Upper lobe of left lung (tissue), 6 donors: ENCODE measurements around the gene SIL1. TPM values are rescaled to one million over a fixed set of nuclear protein-coding genes. Genes with fewer than 3 reads are reported as not detected.
"Not testable (repeated sequence)": the region's sequence is repeated elsewhere in the genome, so short reads cannot be mapped to it uniquely, and the experiment has no call there.

Experiments
- ATAC-seq, 2 donors: fragments of 200-7000 bp; cut with Tn5 transposase; one replicate each; pipeline ENCODE4 v1.9.1; 2022; ENCODE audit warnings: mild to moderate bottlenecking in 2 of 2, moderate library complexity in 2 of 2; ENCODE audit not compliant: low FRiP score in 2 of 2
- DNase-seq, 2 donors: peaks; one replicate each; pipeline ENCODE4 v3.0.0-alpha.2; 2019 to 2020
- H3K27ac ChIP-seq, 4 donors: fragments of 200-600 bp; sonication (generic); one replicate each; pipeline ENCODE4 v1.5.1; 2016 to 2019
- H3K27me3 ChIP-seq, 4 donors: fragments of 200-600 bp; sonication (generic); one replicate each; pipeline ENCODE4 v1.5.1; 2017 to 2019
- H3K36me3 ChIP-seq, 4 donors: fragments of 200-600 bp; sonication (generic); one replicate each; pipeline ENCODE4 v1.5.1; 2016 to 2019
- H3K4me1 ChIP-seq, 4 donors: fragments of 200-600 bp; sonication (generic); one replicate each; pipeline ENCODE4 v1.5.1; 2018 to 2019
- H3K4me3 ChIP-seq, 4 donors: fragments of 200-600 bp; sonication (generic); one replicate each; pipeline ENCODE4 v1.5.1; 2017 to 2019; ENCODE audit warnings: mild to moderate bottlenecking in 2 of 4, moderate library complexity in 1 of 4
- H3K9me3 ChIP-seq, 4 donors: fragments of 200-600 bp; sonication (generic); one replicate each; pipeline ENCODE4 v1.5.1; 2018 to 2019
- EP300 ChIP-seq, 4 donors: sonication (generic); formaldehyde crosslinking; IDR thresholded peaks; one replicate each; pipeline ENCODE4 v1.5.1; 2017; ENCODE audit warnings: antibody characterized with exemption in 4 of 4, control low read depth in 2 of 4
- POLR2A ChIP-seq, 4 donors: fragments of 450-650 bp; IDR thresholded peaks; one replicate each; pipeline ENCODE4 v1.5.1; 2016 to 2017; ENCODE audit warnings: antibody characterized with exemption in 4 of 4, mild to moderate bottlenecking in 2 of 4
- POLR2AphosphoS5 ChIP-seq, 2 donors: sonication (generic); formaldehyde crosslinking; IDR thresholded peaks; one replicate each; pipeline ENCODE4 v1.5.1; 2017; ENCODE audit warnings: antibody characterized with exemption in 2 of 2
- WGBS, 2 donors: methylation state at CpG; one replicate each; pipeline ENCODE4 v1.1.5; 2017 to 2018; 5-methylcytosine and 5-hydroxymethylcytosine counted together
- total RNA-seq, 6 donors: library from RNA; depleted of rRNA in 4 of 6; stranded (reverse); fragments of >200 nt in 4 of 6; gene quantifications; one replicate each; pipeline versions ENCODE4 v1.1.0 to v1.2.1, GENCODE V29; 2016 to 2021
- TF ChIP-seq, protein P1 (sequence below), 6 experiments: fragments of 450-650 bp in 4 of 6; fragments of 200-600 bp in 2 of 6; sonication (generic) in 2 of 6; IDR thresholded peaks; one replicate each; pipeline ENCODE4 v1.5.1; 2016 to 2019; ENCODE audit warnings: antibody characterized with exemption in 6 of 6
- donor health status: DM: no; HTN: no; CAD: no; lungs with moderate emphysema.
- donor health status: DM: no; HTN: yes; CAD: no; lungs with severe emphysema.

The SIL1 gene
- total RNA-seq, 6 donors from 2014 or later, result 30.2 to 83.8 (median 51.2) TPM

DNA sequence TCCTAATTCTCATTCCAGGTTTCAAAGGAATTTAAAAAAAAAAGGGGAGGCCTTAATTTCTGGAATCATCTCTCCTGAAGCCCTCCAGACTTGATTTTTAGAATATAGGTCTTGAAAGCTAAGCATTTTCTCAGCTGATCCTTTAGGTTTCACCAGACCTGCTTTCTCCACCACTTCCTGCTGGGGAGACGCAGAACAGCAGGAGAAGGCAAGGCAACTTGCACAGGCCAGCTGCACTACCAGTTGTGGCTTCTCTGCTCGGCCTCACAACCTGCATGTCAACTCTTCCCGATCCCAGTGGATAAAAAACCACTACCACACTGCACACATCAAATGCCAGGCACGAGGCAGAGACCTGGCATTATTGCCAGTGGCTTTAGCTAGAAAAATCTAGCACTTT lies 119.8 kb downstream of the SIL1 start:
- Histone ChIP-seq H3K9me3 (no peaks in the 10 kb centered on the region), H3K4me1 (peaks cover 4 to 13% (median 8%) of the 10 kb centered on the region in 4 donors), H3K27ac (no peak overlapping the region), H3K27me3 (no peaks in the 10 kb centered on the region), H3K36me3 (no peaks in the 10 kb centered on the region), H3K4me3 (no peak overlapping the region)
- TF ChIP-seq, protein P1, sequence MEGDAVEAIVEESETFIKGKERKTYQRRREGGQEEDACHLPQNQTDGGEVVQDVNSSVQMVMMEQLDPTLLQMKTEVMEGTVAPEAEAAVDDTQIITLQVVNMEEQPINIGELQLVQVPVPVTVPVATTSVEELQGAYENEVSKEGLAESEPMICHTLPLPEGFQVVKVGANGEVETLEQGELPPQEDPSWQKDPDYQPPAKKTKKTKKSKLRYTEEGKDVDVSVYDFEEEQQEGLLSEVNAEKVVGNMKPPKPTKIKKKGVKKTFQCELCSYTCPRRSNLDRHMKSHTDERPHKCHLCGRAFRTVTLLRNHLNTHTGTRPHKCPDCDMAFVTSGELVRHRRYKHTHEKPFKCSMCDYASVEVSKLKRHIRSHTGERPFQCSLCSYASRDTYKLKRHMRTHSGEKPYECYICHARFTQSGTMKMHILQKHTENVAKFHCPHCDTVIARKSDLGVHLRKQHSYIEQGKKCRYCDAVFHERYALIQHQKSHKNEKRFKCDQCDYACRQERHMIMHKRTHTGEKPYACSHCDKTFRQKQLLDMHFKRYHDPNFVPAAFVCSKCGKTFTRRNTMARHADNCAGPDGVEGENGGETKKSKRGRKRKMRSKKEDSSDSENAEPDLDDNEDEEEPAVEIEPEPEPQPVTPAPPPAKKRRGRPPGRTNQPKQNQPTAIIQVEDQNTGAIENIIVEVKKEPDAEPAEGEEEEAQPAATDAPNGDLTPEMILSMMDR (IDR thresholded peaks at IDR 0.05), result peak in 1 of 6 experiments; percentile 18
- no peak for TF ChIP-seq POLR2A (IDR thresholded peaks at IDR 0.05)
- ATAC-seq, result no peak
- 67 to 75% methylated on average over 4 of the region's 4 CpGs for WGBS, 2 donors
- DNase-seq, result no peak

DNA sequence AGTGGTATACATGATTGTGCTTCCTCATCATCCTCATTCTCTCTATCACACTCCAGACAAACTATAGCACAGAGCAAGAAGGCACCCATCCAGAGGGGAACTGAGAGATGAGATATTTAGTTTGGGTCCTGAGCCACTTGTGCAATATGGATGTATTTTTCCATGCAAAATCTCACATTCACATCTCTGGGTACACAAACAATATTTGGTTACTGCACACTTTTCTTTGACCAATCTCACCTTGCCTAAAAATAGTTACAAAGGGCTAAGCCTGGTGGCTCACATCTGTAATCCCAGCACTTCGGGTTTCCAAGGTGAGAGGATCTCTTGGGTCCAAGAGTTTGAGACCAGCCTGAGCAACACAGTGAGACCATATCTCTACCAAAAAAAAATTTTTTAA lies 120.3 kb downstream of the SIL1 start:
- DNase-seq, result no peak
- H3K9me3 ChIP-seq, result no peaks in the 10 kb centered on the region
- H3K36me3 ChIP-seq, result no peaks in the 10 kb centered on the region
- H3K4me3 ChIP-seq, result no peak overlapping the region
- peaks cover 4 to 13% (median 8%) of the 10 kb centered on the region in 4 donors for H3K4me1 ChIP-seq
- no peak overlapping the region for H3K27ac ChIP-seq
- no peak for ATAC-seq
- 95 to 96% methylated on average over 1 of the region's 1 CpG for WGBS, 2 donors
- TF ChIP-seq POLR2A (IDR thresholded peaks at IDR 0.05) (no peak), POLR2AphosphoS5 (IDR thresholded peaks at IDR 0.05) (no peak), EP300 (IDR thresholded peaks at IDR 0.05) (no peak)
- TF ChIP-seq, protein P1 (IDR thresholded peaks at IDR 0.05), result no peak
- H3K27me3 ChIP-seq, result no peaks in the 10 kb centered on the region

DNA sequence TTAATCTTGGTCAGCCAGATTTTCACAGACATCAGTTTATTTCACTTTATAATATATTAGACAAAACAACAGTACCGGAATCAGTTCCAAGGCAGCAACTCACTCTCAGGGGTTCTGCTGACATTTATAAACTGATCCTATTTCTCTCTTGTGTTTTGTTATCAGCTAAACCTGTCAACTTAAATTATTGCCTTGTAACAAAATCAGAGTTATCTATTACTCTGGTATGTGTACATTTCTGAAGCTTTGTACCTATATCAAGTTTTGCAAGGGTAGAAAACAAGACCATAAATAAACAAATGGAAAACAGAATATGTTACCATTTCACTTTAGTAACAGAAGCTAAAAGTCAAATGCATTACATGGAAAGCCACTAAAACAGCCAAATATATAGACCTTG lies 122.1 kb downstream of the SIL1 start:
- 89 to 97% methylated on average over 1 of the region's 1 CpG for WGBS, 2 donors
- Histone ChIP-seq H3K9me3 (no peaks in the 10 kb centered on the region), H3K36me3 (no peaks in the 10 kb centered on the region), H3K4me3 (no peak overlapping the region), H3K4me1 (peaks cover 4 to 13% (median 8%) of the 10 kb centered on the region in 4 donors), H3K27ac (no peak overlapping the region), H3K27me3 (no peaks in the 10 kb centered on the region)
- ATAC-seq (no peak), DNase-seq (no peak)
- TF ChIP-seq POLR2A (IDR thresholded peaks at IDR 0.05) (no peak), POLR2AphosphoS5 (IDR thresholded peaks at IDR 0.05) (no peak), EP300 (IDR thresholded peaks at IDR 0.05) (no peak)
- TF ChIP-seq, protein P1 (IDR thresholded peaks at IDR 0.05), result no peak

DNA sequence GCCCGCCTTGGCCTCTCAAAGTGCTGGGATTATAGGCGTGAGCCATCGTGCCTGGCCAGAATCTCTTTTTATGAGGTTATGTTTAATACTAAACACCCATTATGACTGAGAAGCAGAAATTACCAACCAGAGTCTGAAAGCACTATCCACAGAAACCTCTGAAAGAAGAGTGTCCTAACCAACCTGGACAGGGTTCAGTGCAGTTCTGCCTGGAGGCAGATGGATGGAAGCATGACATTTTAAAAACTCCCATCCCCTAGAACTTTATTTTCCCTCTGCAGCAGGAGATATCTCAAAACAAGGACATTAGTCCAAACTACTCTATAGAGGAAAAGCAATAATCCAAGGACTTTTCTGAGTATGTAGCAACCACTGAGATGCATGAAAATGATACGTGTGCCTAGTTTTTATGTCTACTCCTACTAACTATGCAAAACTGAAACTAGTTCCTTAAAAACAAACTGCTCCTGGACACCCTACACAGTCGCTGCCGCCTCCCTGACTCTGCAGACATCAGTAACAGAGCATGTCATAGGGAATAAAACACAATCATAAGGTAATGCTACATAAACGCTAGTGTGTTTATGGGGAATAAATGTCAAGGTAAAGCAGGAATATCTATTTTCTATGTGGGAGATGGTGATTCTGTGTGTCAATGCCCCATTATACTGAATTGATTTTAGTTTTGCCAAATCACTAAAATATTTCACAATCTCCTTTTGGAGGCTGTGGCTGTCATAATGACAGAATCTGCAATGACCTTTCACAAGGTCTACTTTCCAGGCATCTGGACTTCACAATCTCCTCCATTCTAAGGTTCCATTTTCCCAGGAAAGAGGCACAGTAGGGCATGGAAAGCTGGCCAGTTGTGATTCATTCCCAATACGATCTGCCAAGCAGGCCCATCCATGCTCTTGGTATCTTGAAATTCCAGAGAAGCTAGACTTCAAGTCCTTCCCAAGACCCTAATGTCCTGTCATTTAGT lies 122.8 kb downstream of the SIL1 start:
- Histone ChIP-seq H3K27me3 (no peaks in the 10 kb centered on the region), H3K9me3 (no peaks in the 10 kb centered on the region), H3K27ac (no peak overlapping the region), H3K4me1 (peaks cover 4 to 13% (median 8%) of the 10 kb centered on the region in 4 donors), H3K4me3 (no peak overlapping the region), H3K36me3 (no peaks in the 10 kb centered on the region)
- DNase-seq (peak in 1 of 2 donors; percentile 34), ATAC-seq (peak in 1 of 2 donors; percentile 71)
- 71 to 77% methylated on average over 8 of the region's 8 CpGs for WGBS, 2 donors
- TF ChIP-seq POLR2A (IDR thresholded peaks at IDR 0.05), result no peak
- TF ChIP-seq, protein P1 (IDR thresholded peaks at IDR 0.05), result no peak

DNA sequence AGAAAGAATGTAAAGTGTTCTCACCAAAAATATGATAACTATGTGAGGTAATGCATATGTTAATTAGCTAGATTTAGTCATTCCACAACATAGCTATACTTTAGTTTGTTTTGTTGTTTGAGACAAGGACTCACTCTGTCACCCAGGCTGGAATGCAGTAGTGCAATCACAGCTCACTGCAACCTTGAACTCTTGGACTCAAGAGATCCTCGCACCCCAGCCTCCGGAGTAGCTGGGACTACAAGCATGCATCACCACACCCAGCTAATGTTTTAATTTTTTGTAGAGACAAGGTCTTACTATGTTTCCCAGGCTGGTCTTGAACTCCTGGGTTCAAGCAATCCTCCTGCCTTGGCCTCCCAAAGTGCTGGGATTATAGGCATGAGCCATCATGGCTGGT lies 124.2 kb downstream of the SIL1 start:
- H3K4me3 ChIP-seq, ATAC-seq, H3K27ac ChIP-seq, H3K36me3 ChIP-seq, H3K9me3 ChIP-seq, DNase-seq, H3K27me3 ChIP-seq: not testable (repeated sequence)
- WGBS, 2 donors, result 93 to 100% methylated on average over 2 of the region's 2 CpGs
- peaks cover 0 to 13% (median 6%) of the 10 kb centered on the region in 4 donors for H3K4me1 ChIP-seq
